CD4-positive, alpha-beta T cell treated with Interleukin-21 for 1 hour (primary cell): ENCODE data around the gene C2orf42.
A peak's percentile ranks its signal among the peaks of the same experiment; 100 is the strongest.
"Not testable (repeated sequence)": the region's sequence is repeated elsewhere in the genome, so short reads cannot be mapped to it uniquely, and the experiment has no call there.

Source experiments
- DNase-seq: peaks from one replicate; pipeline ENCODE4 v3.0.0-alpha.2; 2020

C2orf42 gene

GRCh38 chr2:70131344-70132143 lies 59.3 kb downstream of the C2orf42 start:
- DNase-seq = peak; percentile 52

- DNase-seq = no peak
Measured at GRCh38 chr2:70128005-70128404, 62.8 kb downstream of the C2orf42 start.

GRCh38 chr2:70126413-70126812 lies 64.4 kb downstream of the C2orf42 start:
- no peak for DNase-seq

- DNase-seq = no peak
Measured at GRCh38 chr2:70125498-70125898, 65.3 kb downstream of the C2orf42 start.

GRCh38 chr2:70124983-70125480 lies 65.8 kb downstream of the C2orf42 start:
- DNase-seq = peak; percentile 71

DNA sequence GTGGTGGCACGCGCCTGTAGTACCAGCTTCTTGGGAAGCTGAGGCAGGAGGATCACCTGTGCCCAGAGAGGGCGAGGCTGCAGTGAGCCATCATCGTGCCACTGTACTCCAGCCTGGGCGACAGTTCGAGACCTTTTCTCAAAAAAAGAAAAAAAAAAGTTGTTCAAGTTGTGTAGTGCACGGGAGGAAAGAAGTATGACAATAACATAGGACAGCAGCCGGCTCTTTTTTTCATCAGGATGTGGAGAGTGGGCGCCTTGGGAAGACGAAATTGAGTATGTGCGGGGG lies 67.0 kb downstream of the C2orf42 start:
- DNase-seq = no peak

DNA sequence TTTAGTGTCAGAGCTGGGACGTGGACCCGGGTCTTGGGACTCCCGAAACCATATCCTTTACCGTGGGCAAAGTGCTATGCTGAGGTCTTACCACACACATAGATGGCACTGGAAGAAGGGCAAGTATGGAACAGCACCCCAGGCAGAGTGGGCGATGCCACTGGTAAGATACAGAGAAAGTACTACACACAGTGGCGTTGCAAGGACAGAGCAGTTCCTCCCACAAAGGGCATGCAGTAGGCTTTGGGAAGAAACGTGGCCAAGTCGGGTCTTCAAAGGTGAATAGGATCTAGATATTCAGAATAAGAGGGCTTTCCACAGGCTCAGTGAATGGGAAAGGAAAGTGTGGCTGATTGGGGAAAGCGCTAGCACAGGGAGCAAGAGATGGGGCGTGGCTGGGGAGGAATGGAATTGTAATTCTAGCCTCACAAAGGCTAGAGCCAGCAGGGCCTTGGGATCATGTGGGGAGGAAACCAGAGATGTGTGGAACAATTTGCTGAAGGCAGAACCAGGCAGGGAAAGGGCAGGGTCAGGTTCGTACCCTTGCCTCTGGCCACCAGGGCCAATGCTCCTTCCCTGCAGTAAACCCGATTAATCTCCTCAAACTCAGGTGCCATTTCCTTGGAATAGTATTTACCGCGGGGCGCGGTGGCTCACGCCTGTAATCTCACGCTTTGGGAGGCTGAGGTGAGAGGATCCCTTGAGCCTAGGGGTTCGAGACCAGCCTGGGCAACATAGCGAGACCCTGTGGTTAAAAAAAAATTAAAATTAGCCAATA lies 67.6 kb downstream of the C2orf42 start:
- no peak for DNase-seq

GRCh38 chr2:70122470-70122869 lies 68.3 kb downstream of the C2orf42 start:
- DNase-seq = no peak

DNA sequence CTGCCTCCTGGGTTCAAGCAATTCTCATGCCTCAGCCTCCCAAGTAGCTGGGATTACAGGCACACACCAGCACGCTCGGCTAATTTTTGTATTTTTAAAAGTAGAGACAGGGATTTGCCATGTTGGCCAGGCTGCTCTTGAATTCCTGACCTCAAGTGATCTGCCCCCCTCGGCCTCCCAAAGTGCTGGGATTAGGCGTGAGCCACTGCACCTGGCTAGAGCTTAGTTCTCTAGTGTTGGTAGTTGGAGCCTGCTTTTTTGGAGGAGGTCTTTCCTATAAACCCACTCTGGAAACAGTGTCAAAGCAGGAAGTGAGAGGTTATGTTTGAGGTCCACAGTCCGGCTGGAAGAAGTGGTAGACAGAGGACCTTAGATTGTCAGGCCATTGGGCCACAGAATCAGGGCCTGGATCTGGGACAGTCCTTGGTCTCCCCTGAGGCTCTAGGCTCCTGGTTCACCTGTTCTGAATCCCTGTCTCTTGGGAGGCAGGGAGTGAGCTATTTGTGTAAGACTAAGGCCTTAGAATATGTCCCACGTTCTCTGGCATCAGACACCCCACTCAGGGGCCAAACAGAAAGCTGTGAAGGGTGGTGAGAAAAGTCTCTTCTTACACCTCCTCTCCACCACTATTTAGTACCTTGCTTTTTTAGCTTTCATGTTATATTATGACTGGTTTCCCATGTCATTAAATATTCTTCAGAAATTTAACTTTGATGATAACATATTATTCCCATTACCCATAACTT lies 69.0 kb downstream of the C2orf42 start:
- DNase-seq = no peak

GRCh38 chr2:70118798-70119454 lies 71.9 kb downstream of the C2orf42 start:
- no peak for DNase-seq

DNA sequence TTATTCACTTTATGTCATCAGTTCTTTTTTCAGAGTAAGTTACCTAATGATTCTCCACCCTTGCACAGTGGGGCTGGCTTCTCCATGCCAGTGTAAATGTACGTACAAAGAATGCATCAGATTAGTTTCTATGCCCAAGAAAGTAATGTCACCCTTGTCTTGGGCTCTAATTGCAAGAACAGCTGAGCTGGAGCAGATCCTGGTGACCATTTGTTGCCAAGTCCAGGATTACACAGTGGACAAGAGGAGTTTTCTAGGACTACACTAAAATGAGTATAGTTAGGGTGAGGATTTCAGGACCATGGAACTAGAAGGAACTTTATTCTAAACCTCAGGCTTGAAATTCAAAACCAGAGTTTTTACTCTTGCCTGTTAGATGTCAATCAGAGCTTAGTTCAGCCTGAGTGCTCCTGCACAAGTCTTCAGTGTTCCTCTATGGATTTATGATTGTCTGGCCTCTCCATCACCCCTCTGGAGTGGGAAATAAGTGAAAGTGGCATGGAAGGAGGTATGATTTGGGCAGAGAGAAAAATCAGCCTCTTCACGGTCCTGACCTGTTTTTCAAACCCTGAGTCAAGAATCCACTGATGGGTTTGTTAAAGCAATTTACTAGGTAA lies 73.8 kb downstream of the C2orf42 start:
- DNase-seq = no peak

GRCh38 chr2:70115646-70116442 lies 75.0 kb downstream of the C2orf42 start:
- no peak for DNase-seq

DNA sequence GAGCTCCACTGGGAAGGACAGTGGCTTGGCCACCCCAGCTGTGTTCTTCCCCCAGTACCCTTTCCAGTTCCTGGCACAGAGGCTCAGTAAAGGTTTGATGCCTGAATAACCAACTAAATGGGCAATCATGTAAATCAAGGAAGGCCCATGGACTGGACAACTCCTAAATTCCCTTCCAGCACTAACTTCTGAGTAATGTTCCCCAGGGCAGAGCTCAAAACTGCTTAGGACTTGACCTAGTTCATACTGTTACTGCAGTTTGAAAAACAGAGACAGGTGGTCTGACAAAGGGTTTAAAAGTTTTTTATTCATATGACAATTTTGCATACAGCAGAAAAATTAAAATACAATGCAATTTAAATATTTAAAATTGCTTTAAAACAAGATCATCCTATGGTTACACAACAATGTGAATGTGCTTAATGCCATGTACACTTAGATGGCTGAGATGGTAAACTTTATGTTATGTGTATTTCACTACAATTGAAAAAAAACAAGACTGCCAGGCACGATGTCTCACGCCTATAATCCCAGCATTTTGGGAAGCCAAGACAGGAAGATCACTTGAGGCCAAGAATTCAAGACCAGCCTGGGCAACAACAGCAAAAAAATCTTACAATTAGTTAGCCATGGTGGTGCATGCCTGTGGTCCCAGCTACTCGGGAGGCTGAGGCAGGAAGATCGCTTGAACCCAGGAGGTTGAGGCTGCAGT lies 77.3 kb downstream of the C2orf42 start:
- DNase-seq = no peak

DNA sequence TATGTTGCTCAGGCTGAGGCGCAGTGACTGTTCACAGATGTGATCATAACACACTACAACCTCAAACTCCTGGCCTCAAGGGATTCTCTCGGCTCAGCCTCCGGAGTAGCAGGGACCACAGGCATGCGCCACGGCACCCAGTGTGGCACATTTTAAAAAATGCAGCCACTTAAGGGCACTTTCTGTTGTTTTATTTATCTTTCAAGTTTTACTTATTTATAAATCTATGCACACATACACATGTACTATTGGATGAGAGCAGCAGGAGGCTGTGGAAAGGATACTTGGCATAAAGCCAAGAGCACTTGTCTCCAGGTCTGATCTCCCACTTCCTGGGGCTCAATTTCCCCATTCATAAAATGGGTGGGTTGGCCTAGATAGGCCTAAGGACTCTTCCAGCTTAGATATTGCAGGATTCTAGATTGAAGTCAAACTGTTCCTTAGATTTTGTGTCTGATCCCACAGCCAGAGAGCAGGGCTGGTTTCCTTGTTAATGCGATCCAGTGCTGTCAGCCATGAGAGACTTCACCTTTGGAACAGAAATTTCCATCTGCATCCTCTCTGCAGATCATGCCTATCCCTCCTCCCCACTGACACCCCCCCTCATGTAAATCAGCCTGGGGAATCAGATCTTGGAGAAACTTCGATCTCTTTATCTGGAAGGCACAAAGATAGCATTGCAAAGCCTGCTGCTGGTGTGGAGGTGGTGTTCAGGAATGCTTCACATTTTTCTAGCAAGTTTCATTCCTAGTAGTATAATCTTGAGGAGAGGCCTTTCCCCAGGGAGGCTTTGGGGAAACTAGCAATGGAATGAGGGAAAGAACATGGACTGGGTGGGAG lies 78.8 kb downstream of the C2orf42 start:
- DNase-seq = no peak

DNA sequence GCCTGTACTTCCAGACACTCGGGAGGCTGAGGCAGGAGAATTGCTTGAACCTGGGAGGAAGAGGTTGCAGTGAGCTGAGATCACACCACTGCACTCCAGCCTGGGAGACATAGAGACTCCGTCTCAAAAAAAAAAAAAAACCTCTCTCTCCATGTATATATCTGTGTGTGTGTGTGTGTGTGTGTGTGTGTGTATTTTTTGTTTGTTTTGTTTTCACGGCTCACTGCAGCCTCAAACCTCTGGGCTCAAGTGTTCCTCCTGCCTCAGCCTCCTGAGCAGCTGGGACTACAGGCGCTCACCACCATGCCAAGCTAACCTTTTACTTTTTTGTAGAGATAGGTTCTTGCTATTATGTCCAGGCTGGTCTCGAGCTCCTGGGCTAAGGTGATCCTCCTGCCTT lies 80.4 kb downstream of the C2orf42 start:
- not testable (repeated sequence) for DNase-seq

- DNase-seq = not testable (repeated sequence)
Measured at GRCh38 chr2:70106138-70106537, 84.7 kb downstream of the C2orf42 start.

DNA sequence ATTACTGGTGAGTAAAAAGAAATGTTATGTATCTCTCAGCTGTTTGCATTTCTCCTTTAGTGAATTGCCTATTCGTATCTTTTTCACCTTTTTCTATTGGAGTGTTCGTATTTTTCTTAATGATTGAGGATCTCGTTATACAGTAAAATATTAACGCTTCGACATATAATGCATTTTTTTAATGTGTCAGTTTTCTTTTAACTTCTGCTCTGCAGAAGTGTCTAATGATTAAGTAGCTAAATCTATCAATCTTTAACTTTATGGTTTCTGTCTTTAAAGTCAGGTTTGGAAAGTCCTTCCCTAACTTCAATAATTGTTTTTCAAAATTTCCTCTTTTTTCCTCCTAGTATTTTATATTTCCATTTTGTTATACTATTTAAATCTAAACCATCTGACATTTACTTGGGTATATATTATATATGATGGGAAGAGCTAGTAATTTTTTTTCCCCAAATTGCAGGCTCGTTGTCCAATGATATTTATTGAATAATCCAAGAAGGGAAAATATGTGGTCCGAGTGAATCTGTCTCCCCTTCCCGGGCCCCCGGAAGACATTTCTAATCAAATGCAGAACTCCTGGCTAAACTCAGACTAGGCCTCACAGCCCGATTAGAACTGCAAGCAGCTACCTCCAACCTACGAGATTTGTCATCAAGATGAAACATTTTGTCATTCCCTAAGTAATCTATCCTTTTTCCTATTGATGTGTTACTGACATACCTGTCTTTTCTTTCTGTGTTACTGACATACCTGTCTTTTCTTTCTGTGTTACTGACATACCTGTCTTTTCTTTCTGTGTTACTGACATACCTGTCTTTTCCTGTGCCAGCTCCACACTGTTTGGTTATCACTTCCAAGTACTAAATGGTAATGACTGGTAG lies 86.3 kb downstream of the C2orf42 start:
- peak; percentile 65 for DNase-seq

DNA sequence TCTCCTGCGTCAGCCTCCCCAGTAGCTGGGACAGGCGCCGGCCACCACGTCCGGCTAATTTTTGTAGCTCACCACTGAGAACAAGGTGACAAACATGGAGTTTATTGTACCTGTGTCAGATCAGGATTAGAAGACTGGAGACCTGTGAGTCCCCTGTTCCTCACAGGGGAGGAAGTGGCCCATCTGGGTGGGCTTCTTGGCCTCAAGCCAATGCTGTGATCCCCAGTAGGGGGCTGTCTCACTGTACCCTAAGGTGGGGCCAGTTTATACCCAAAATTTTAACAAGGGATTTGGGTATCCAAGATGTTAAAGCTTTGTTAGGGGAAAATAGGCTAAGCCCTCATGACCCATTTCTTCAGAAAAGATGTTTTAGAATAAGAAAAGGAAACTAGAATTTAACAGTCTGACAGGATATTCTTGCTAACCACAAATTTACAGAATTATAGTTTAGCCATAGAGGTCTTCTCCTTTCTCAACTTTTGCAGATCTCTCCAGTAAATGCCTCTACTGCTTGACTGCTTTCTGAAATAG lies 87.2 kb downstream of the C2orf42 start:
- DNase-seq = peak; percentile 53
